HEK293 (cell line): Measurements from ENCODE around the gene MICAL3.

Source experiments
- BCL11B ChIP-seq: fragments of 450-650 bp; formaldehyde crosslinking; IDR thresholded peaks from 2 replicates; pipeline ENCODE4 v1.5.1; 2016; ENCODE audit warnings: low read depth, missing biosample characterization, missing genetic modification characterization
- CTCF ChIP-seq: fragments of 450-650 bp; formaldehyde crosslinking; IDR thresholded peaks from 2 replicates; pipeline ENCODE4 v1.5.1; 2016; ENCODE audit warnings: missing biosample characterization, missing genetic modification characterization
- ZNF843 ChIP-seq: fragments of 450-650 bp; formaldehyde crosslinking; IDR thresholded peaks from 2 replicates; pipeline ENCODE4 v1.5.1; 2016; ENCODE audit warnings: missing biosample characterization, missing genetic modification characterization

DNA sequence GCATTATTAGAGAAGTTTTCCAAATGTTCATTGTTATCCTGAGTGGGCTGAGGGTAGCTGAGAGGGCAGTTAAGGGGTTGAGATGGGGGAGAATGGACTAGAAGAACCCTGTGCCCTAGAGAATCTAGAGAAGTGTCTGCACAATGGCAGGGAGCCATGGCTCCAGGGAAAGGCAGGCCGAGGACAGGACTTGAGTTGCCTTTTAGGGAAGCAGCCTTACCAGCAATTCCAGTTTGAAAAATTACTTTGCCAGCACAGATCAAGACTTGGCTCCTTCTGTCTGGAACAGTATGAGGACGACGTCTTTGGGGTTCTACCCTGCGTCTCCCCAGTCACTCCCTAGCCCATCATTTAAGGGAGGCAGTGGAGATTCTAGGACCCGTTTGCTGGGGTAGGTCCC, 25.7 kb upstream of the MICAL3 start:
- no peak for TF ChIP-seq BCL11B (tag by site-specific recombination)
- TF ChIP-seq CTCF (tag by site-specific recombination), result no peak
- no peak for TF ChIP-seq ZNF843 (tag by site-specific recombination)
